GM08714 (cell line): ENCODE results near the gene PCGF1.

Experiments used
- H3K4me3 ChIP-seq: fragments of 200-500 bp; sonication (Bioruptor generic); 2 replicates; pipeline ENCODE4 v1.5.1; 2014; ENCODE audit warnings: mild to moderate bottlenecking, low read length, inconsistent platforms
- ZNF274 ChIP-seq: IDR thresholded peaks from 2 replicates; pipeline ENCODE4 v1.6.1; 2012; ENCODE audit warnings: mild to moderate bottlenecking, low read depth, low read length

The PCGF1 gene

DNA sequence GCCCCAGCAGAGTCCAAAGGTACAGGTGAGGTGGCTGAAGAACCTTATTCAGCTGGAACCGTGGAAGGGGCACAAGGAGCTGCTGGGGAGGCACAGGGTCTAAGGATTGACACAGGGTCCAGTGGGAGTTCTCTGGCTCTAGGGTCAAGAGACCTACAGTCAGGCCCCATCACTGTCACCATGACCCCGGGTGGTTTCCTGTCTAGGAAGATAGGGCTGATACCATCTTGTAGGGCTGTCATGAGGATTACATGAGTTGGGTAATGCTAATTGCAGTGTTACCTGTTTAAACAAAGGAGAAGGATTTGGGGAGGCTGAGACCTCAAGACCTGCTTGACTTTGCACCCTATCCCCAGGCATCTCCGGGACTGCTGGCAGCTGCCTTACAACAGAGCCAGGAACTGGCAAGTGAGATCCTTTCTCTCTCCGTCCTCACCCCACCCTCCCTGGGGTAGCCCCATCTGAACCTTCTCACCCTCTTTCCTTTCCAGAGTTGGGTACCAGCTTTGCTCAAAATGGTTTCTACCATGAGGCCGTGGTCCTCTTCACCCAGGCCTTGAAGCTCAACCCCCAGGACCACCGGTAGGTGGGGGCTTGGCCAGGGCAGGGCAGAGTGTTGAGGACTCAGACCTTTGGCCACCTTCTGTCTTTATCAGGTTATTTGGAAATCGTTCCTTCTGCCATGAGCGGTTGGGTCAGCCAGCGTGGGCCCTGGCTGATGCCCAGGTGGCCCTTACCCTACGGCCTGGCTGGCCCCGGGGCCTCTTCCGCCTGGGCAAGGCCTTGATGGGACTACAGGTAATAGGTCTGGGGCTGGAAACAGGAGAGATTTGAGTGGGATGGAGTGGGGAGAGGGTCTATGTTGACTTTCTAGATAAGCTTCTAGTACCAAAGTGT, 15.6 kb downstream of the PCGF1 start:
- TF ChIP-seq ZNF274: no peak
- H3K4me3 ChIP-seq: no peak overlapping the region

DNA sequence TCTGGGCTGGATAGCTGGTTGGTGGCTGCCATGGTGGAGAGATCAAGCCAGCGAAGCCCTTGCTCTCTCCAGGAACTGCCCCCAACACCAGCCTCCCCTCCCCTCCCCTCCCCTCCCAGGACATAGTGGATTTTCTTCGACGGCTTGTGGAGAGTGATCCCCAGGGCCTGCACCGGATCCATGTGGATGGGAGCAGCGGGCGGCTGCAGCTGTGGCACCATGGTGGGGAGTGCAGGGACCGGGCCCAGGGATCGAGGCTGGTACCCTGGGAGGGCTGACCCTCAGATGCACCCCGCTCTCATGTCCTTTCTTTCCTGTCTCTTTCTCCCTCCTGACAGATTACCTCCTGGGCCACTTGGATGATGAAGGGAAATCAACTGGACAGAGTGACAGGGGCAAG, 17.6 kb downstream of the PCGF1 start:
- no peak overlapping the region for H3K4me3 ChIP-seq

DNA sequence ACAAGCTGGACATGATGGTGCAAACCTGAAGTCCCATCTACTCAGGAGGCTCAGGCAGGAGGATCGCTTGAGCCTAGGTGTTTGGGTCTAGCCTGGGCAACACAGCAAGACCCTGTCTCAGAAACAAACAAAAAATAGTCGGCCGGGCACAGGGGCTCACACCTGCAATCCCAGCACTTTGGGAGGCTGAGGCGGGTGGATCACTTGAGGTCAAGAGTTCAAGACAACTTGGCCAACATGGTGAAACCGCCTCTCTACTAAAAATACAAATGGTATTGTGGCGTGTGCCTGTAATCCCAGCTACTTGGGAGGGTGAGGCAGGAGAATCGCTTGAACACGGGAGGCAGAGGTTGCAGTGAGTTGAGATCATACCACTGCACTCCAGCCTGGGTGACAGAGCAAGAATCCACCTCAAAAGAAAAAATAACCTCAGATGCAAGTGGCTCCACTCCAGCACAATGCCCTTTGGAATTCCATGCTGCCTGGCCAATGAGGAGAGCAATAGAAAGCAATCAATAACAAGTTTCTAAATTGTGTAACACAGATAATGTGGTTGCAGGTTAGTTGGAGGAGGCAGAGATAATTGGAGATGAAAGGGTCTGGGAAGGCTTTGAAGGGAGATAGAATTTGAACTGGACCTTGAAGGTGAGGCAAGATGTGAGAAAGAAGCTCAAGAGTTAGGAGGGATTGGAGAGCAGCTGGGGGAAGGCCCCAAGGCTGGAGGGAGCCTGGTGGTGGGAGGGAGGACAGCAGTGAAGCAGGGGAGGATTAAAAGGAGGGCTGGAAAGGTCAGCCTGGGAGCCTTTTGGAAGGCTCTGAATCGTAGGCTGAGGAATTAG, 18.6 kb downstream of the PCGF1 start:
- H3K4me3 ChIP-seq: no peak overlapping the region
- TF ChIP-seq ZNF274: no peak

More for the DNA sequence above, 17.6 kb downstream of the PCGF1 start:
- TF ChIP-seq ZNF274: no peak

DNA sequence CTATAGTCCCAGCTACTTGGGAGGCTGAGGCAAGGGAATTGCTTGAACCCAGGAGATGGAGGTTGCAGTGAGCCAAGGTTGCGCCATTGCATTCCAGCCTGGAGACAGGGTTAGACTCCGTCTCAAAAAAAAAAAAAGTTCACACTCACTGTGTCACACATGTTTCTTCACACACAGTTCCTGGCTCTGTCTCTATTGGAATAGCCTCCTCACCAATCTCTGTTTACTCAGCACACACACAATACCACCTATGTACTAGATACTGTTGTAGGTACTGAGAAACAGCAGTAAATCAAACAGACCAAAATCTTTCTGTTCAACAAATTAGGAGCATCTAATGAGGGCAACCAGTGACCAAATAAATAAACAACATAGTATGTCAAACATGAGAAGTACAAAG, 21.4 kb downstream of the PCGF1 start:
- no peak overlapping the region for H3K4me3 ChIP-seq
- TF ChIP-seq ZNF274: no peak

DNA sequence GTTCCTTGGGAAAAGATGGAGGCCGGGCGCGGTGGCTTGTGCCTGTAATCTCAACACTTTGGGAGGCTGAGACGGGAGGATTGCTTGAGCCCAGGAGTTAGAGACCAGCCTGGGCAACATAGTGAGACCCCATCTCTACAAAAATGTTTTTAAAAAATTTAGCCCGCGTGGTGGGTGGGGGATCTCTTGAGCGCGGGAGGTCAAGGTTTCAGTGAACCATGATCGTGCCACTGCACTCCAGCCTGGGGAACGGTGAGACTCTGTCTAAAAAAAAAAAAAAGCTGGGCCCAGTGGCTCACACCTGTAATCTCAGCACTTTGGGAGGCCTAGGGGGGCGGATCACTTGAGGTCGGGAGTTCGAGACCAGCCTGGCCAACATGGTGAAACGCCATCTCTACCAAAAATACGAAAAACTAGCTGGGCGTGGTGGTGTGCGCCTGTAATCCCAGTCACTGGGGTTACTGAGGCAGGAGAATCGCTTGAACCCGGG, 23.8 kb downstream of the PCGF1 start:
- H3K4me3 ChIP-seq: peak overlapping the region; percentile 76; the same call in 1 of the 2 replicates

DNA sequence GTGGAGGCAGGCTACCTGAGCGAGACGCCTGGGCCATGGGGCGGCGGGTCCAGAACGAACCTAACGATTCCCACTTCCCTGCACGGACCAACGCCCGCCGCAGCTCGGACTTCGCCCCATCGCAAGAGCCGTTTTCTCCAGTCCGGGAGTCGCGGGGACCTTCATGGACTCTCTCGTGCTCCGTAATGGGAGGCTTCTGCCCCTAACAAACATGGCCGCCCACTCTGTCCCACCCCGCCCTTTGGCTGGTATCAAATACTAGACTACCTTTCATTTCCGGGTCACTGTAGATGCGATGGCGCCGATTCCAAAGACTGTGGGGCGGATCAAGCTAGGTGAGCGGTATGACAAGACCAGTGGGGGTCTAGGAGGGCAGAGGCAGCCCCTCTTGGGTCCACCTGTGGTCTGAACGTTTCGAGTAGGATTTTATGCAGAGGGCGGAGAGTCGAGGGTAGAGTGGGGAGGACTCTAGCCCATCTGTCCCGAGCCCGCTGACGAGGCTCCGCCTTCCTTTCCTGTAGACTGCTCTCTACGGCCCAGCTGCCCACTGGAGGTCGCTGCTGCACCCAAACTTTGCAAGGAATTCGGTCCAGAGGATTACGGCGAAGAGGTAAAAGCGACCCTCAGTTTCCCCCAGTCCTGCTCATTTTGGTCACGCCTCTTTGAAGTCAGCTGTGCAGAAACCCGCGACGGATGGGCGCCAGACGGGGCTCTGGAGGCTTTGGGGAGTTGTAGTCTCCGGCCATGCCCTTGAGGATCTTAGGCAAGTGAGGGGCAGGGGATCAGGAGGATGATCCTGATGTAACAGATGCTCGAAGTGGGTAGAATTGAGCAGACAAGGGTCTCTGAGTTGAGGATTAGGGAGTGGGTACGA, 24.5 kb downstream of the PCGF1 start, which contains the start of the genes CCDC142 and TTC31:
Gene CCDC142 (minus strand): TSS at position 198 of the 874 bp plus-strand sequence. CDS start 161 bp downstream, at position 37.
Gene TTC31 (plus strand): TSS at position 281 of the 874 bp plus-strand sequence. CDS start 15 bp downstream, at position 296.
- H3K4me3 ChIP-seq: peak within 1 kb of the TSS; percentile 76
- TF ChIP-seq ZNF274: no peak

DNA sequence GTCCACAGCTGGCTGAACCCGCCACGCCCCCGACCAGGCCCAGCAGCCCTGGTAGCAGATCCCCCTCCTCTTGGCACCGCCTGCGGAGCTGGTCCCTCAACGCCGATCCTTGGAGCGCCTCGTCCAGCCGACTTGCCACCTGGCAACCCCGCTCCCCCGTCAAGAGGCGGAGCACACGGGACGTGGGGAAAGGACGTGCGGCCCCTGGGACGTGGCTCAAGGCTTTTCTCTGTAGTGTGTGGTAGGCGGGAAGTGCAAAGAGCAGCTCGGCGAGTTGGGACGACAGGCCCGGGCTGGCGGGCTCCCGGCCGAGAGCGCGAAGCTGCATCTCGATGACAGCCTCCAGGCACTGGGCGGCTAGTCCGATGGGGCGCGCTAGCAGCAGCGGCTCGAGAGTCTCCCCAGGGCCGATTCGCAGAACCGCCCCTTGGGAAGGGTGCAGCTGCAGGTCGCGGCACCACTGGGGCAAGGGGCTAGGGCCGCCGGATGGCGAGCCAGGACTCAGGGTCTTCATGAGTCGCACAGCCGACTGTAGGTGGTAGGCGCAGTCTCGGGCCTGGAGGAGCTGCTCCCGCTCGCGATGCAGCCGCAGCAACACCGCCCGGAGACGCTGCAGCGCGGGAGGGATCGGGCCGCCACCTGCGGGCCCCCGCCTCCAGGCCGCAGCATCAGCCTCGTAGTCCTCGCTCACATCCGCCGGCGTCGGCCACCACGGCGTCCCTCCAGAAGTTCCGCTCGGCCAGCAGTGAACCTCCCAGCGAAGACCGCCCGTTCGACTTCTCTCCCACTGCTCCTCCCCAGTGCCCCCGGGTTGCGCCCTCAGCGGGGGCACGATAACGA, 25.3 kb downstream of the PCGF1 start:
- H3K4me3 ChIP-seq: peak overlapping the region; percentile 76
- TF ChIP-seq ZNF274: no peak

DNA sequence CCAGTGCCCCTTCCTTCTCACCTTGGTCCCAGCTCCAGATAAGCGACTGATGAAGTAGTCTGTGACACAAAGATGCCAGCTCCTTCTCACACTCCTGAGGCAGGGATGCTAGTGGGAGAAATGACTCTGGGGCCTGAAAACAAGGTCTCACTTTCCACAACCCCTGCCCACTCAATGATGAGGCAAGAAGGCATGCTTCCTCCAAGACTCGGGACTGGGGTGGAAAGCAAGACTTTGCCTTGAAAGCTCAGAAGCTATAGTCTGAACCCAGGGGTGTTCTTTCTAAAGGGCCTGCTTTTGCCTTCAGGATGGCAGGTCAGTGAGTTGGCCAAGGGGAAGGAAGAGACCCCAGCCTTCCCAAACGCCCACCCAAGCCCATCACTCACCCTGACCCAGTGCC, 26.1 kb downstream of the PCGF1 start:
- peak overlapping the region; percentile 76; the same call in 1 of the 2 replicates for H3K4me3 ChIP-seq
- TF ChIP-seq ZNF274: no peak

DNA sequence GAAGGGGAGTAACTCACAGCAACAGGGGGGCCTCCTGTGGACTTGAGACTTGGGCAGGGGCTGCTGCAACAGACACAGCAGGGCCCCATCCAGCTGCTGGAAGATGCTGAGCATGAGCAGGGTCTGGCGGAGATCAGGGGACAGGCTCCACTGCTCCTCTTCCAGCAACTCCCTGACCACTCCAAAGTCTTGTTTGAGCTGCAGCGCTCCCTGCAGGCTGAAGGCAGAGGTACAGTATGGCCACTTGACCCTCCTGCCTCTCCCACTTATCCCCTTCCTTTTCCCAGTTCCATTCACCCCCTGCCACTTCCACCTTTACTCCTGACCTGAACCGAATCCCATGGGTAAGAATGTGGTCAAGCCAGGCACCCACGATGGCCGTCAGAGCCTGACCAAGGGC, 32.6 kb downstream of the PCGF1 start:
- TF ChIP-seq ZNF274: no peak

DNA sequence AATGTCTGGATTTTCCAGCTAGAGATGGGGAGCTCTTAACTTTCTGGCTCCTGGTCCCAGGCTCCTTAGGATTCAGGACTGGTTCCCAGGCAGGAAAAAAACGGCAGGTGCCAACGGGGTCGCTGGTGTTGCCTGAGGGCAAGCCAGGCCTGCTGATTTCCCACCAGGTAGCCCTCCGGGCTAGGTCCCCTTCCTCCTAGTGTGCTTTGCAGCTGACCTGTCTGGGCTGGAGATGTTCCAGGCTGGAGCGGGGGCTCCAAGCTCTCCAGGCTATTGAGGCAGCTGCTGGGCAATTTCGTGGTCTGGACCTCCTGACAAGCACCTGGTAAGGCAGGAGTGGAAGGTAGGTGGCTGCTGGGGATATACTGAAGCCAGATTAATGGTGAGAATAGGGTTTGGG, 33.0 kb downstream of the PCGF1 start:
- no peak for TF ChIP-seq ZNF274

More for the DNA sequence above, 32.6 kb downstream of the PCGF1 start:
- no peak overlapping the region for H3K4me3 ChIP-seq

DNA sequence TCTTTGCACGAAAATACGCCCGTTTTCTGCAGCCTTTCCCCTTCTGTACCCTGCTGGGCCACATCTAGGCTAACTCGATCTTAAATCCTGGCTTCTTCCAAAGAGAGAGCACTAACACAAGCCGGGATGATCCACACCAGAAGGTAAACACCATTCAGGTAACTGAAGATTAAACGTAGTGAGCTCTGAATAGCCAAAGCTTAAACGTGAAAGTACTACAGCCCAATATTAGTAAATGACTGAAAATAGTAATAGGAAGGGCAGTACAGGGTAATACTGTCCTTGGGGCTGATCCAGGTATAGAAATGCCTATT, 34.6 kb downstream of the PCGF1 start:
- H3K4me3 ChIP-seq: peak overlapping the region; percentile 69

More for the DNA sequence above, 33.0 kb downstream of the PCGF1 start:
- H3K4me3 ChIP-seq: no peak overlapping the region

DNA sequence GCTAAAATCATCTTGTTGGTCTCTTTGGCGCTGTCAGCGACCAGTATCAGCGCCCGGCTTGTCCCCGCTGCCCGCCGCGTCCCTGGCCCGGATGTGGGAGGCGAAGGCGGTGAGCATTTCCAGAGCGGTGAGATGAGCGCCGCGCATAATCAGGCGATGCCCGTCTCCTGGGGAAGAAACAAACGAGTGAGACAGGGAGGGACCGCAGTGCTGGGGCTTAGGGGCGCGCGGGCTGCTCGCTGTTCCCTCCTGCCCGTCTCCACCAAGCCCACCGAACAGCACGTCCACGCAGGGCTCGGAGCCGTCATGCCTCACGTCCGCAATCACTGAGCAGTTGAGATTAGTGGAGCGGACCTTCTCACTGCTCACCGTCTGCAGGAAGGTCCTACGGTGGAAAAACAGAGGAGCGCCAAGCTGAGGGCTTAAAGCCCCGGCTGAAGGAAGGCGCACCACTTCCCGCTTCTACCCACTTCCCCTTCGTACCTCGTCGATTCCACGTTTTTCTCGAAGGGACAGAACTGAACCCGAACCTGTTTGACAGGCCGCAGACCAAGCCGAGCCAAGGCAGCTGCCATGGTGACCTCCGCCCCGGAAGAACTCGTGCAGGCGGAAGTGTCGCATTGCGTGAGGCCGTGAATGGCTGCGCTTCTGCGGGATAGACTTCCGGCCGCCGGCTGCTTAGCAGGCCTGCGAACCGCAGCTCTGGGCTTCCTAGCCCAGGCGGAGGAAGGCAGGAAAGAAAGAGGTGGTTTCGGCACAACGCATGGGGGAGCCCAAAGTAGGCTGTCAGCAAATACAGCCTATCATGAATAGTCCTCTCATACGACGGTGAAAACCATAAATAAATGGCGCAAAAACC, 35.2 kb downstream of the PCGF1 start, which contains the start of gene MRPL53:
Gene MRPL53 (minus strand): TSS at position 595 of the 859 bp plus-strand sequence. CDS start 20 bp downstream, at position 575.
- TF ChIP-seq ZNF274: no peak

More for the DNA sequence above, 34.6 kb downstream of the PCGF1 start:
- TF ChIP-seq ZNF274: no peak

More for the DNA sequence above, 35.2 kb downstream of the PCGF1 start, which contains the start of gene MRPL53:
- H3K4me3 ChIP-seq: peak within 1 kb of the TSS; percentile 69
